Ramos (cell line): ENCODE data around the gene SLC12A9.
"Not testable (repeated sequence)": the region's sequence is repeated elsewhere in the genome, so short reads cannot be mapped to it uniquely, and the experiment has no call there.

ENCODE experiments used
- in situ Hi-C: fragments of 300-500 bp; cut with MboI; formaldehyde crosslinking; loops from one replicate; pipeline ENCODE4 v1.14.3; 2022; ENCODE audit warnings: low sequenced_read_pairs; ENCODE audit not compliant: unreplicated experiment

The SLC12A9 gene

GRCh38 chr7:100852048-100852872 is at the start of gene SLC12A9:
TSS of gene SLC12A9 (plus strand) at chr7:100852713. CDS start at chr7:100854198, 1,485 bp downstream.
- in situ Hi-C loops: loop anchor here (10.0 to 25.0 kb wide), 2 partner anchors 147 to 1610 kb away; partner anchors contain the start of genes ALKBH4, LRWD1 and POP7

- in situ Hi-C loops: no loop called here
These were observed 49.6 kb upstream of the SLC12A9 start for GRCh38 chr7:100802951-100803350.

- in situ Hi-C loops: no loop called here
These were observed 48.9 kb upstream of the SLC12A9 start for GRCh38 chr7:100803398-100804161.

- in situ Hi-C loops: no loop called here
These were observed 47.7 kb upstream of the SLC12A9 start for GRCh38 chr7:100804681-100805431.

DNA sequence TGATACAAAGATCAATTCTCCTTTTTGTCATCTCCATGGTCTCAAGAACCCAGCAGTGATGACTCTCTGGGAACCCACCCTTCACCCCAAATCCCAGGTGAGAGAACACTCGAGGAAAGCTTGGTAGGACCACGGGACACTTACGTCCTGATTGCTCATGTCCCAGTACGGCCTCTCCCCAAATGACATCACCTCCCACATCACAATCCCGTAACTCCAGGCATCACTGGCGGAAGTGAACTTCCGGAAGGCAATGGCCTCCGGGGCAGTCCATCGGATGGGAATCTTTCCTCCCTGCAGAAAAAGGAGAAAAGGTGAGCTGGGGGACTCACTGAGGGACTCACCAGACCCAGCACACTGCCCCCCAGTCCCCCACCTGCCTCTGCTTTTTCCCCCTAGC is 46.2 kb upstream of the SLC12A9 start:
- in situ Hi-C loops: no loop called here

DNA sequence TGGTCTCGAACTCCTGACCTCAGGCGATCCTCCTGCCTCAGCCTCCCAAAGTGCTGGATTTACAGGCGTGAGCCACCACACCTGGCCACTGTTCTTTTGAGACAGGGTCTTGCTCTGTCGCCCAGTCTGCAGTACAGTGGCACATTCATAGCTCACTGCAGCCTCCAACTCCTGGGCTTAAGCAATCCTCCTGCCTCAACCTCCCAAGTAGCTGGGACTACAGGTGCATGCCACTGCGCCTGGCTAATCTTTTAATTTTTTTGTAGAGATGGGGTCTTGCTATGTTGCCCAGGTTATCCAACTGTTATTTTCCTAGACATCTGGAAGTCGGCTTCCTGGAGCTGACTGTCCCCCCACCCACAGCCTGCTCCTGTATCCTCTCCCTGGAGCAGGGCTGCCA is 45.6 kb upstream of the SLC12A9 start:
- in situ Hi-C loops: not testable (repeated sequence)

GRCh38 chr7:100808354-100808875 is 44.1 kb upstream of the SLC12A9 start:
- in situ Hi-C loops: no loop called here

- in situ Hi-C loops: no loop called here
These were observed 41.0 kb upstream of the SLC12A9 start for GRCh38 chr7:100811480-100811879.

DNA sequence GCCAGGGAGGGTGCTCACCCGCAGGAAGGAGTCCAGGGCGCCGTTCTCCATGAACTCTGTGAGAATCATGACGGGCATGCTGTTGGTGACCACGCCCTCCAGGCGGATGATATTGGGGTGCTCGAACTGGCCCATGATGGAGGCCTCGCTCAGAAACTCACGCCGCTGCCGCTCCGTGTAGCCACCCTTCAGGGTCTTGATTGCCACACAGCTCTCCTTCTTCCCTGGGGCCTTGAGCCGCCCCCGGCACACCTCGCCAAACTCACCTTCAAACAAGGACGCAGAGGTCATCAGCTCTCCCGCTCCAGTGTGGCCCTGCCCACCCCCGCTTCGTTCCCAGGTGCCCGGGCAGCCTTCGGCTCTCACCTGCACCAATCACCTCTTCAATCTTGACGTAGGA is 39.8 kb upstream of the SLC12A9 start:
- in situ Hi-C loops: no loop called here

GRCh38 chr7:100816515-100816914 is 36.0 kb upstream of the SLC12A9 start:
- in situ Hi-C loops: not testable (repeated sequence)

GRCh38 chr7:100817097-100817496 is 35.4 kb upstream of the SLC12A9 start:
- in situ Hi-C loops: no loop called here

GRCh38 chr7:100818366-100818765 is 34.1 kb upstream of the SLC12A9 start:
- in situ Hi-C loops: no loop called here

DNA sequence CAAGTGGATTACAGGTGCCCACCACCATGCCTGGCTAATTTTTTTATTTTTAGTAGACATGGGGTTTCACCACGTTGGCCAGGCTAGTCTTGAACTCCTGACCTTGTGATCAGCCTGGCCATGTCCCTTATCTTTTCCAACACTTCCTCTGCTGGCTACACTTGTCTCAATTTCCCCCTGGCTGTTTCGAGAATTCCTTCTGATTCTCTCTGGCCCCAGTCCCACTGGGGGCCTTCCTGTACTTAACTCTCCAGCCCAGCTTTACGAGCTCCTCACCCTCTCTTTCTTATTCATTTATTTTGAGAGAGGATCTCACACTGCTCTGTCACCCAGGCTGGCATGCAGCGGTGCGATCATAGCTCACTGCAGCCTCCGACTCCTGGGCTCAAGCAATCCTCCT is 33.7 kb upstream of the SLC12A9 start:
- in situ Hi-C loops: no loop called here

GRCh38 chr7:100819586-100819985 is 32.9 kb upstream of the SLC12A9 start:
- in situ Hi-C loops: no loop called here

DNA sequence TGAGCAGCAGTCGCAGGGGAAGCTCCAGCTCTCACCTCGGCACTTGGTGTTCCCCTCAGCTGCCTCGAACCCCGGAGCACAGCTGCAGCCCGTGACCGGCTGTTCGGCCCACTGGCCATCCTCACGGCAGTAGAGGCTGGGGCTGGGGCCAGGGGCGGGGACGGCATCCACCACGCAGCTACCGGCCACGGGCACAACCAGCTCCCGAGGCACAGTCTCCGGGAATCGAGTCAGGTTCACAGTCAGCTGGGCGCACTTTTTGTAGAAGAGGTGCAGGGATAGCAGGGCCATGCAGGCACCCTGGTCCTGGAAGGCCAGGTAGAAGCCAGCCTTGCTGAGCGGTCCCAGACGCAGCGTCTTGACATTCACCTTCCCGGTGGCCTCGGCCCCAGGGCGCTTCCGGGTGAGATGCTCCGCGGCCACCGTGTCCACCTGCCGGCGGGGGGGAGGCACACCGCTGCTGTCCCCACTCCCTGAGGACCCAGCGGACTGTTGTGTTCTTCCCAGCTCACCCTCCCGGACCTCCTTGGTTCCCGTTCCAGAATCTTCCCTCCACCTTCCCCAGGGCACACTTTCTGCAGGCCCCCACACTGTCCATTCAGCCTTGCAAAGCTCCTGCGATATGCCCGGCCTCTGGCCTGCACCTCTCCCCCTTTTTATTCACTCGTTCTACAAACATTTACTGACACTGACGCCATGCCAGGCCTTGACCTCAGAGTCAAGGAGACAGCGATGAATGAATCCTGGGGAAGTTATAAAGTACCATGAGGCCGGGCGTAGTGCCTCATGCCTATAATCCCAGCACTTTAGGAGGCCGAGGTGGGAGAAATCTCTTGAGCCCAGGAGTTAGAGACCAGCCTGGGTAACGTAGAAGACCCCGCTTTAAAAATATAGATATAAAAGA is 30.0 kb upstream of the SLC12A9 start:
- in situ Hi-C loops: no loop called here

- in situ Hi-C loops: no loop called here
These were observed 29.4 kb upstream of the SLC12A9 start for GRCh38 chr7:100823140-100823525.

GRCh38 chr7:100823534-100823933 is 29.0 kb upstream of the SLC12A9 start:
- in situ Hi-C loops: no loop called here

DNA sequence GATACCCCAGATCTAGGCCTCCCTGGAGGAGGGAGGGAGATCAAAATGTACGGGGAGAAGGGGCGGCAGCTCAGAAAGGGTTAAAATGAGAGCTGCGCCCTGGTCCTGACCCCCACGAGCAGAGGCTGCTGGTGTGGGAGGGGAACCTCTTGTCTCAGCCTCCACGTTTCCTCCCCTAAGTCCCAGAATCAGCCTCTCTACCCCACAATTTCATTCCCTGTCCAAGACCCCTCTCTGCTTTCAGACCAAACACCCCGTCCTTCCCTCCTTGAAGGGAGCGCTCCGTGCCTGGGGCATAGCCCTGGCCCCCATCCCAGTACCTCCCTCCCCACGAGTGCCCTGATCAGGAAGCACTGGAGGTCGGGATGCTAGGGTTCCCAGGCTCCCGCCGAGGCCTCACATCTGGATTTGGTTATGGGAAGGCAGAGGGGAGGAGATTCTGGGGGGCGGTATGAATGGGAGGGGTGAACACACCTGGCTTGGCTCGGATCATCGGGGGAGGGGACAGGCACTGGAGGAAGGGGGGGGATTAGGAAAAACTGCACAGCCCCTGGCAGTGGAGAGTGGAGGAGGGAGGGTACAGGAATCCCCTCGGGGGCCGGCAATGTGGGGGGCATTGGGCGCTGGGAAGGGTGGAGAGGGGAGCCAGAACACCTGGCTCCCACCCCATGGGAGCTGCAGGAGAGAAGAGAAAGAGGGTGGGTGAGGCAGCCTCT is 27.9 kb upstream of the SLC12A9 start:
- in situ Hi-C loops: no loop called here

DNA sequence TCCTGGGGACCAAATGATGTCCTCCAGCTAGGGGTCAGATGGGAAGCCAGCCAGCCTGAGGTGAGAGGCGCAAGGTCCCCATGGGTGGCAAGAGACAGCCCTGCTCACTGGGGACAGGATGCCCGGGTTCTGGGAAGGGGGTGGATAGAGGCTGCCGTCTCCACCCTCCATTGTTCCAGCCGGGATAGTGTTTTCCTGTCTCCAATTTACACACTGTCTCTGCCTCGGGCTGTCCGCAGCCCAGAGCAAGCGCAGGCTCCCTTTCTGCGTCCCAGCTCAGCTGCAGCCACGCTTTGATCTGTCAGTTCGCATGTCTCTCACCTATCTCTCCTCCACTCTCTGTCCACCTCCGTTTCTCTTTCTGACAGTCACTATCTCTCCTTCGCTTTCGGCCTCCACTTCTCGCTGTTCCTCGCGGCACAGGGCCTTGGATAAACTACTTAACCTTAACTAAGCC is 27.3 kb upstream of the SLC12A9 start:
- in situ Hi-C loops: no loop called here
